Nephron (organoid): ENCODE measurements around the gene MRC2.
A peak's percentile ranks its signal among the peaks of the same experiment; 100 is the strongest.
"Not testable (repeated sequence)": the region's sequence is repeated elsewhere in the genome, so short reads cannot be mapped to it uniquely, and the experiment has no call there.

Experiments
- H3K27ac Mint-ChIP-seq, 3 experiments: 2 replicates each; pipeline ENCODE4 v1.8.0; 2020; ENCODE audit warnings: mixed read lengths in 3 of 3, mild to moderate bottlenecking in 2 of 3, moderate library complexity in 1 of 3
- H3K27me3 Mint-ChIP-seq: 2 replicates; pipeline ENCODE4 v1.8.0; 2021; ENCODE audit warnings: low read depth, mild to moderate bottlenecking, moderate library complexity, mixed read lengths
- H3K36me3 Mint-ChIP-seq: 2 replicates; pipeline ENCODE4 v1.8.0; 2020; ENCODE audit warnings: low read depth, mixed read lengths
- H3K4me1 Mint-ChIP-seq: 2 replicates; pipeline ENCODE4 v1.8.0; 2020; ENCODE audit warnings: mixed read lengths
- H3K4me3 Mint-ChIP-seq, 3 experiments: 2 replicates each; pipeline ENCODE4 v1.8.0; 2020; ENCODE audit warnings: mild to moderate bottlenecking in 3 of 3, mixed read lengths in 3 of 3, moderate library complexity in 2 of 3
- H3K9me3 Mint-ChIP-seq: 2 replicates; pipeline ENCODE4 v1.8.0; 2020; ENCODE audit warnings: mixed read lengths
- CTCF ChIP-seq, 3 experiments: fragments of 200-600 bp; sonication (generic); IDR thresholded peaks; one replicate each; pipeline ENCODE4 v1.5.0; 2021; ENCODE audit warnings: antibody characterized with exemption in 3 of 3; ENCODE audit not compliant: unreplicated experiment in 3 of 3

The MRC2 gene

DNA sequence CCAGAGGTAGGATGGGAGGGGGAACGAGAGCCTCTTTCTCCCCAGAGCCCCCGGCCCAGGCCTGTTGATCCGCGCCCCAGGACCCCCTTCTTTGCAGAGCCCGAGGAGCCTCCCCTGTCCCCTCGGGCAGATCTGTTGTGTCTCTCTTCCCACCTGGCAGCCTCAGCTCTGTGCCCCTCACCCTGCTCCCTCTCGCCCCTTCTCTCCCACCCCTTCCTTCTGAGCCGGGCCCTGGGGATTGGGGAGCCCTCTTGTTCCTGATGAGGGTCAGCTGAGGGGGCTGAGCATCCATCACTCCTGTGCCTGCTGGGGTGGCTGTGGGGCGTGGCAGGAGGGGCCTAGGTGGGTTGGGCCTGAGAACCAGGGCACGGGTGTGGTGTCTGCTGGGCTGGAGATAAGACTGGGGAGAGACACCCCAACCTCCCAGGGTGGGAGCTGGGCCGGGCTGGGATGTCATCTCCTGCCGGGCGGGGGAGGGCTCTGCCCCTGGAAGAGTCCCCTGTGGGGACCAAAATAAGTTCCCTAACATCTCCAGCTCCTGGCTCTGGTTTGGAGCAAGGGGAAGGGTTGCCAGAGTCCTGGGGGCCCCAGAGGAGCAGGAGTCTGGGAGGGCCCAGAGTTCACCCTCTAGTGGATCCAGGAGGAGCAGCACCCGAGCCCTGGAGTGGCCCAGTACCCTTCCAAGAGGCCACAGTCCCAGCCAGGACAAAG, 65.4 kb downstream of the MRC2 start:
- Mint-ChIP-seq H3K9me3 (no peaks in the 10 kb centered on the region), H3K4me3 (no peak overlapping the region), H3K27ac (peak overlapping the region in 1 of 3 experiments; percentile 37), H3K4me1 (peaks cover 16% of the 10 kb centered on the region), H3K27me3 (no peaks in the 10 kb centered on the region), H3K36me3 (peaks cover 11% of the 10 kb centered on the region)
- peak; percentile 22 to 37 (median 31) for TF ChIP-seq CTCF (IDR thresholded peaks at IDR 0.05; ENCODE audit: unreplicated experiment in 3 of 3)

DNA sequence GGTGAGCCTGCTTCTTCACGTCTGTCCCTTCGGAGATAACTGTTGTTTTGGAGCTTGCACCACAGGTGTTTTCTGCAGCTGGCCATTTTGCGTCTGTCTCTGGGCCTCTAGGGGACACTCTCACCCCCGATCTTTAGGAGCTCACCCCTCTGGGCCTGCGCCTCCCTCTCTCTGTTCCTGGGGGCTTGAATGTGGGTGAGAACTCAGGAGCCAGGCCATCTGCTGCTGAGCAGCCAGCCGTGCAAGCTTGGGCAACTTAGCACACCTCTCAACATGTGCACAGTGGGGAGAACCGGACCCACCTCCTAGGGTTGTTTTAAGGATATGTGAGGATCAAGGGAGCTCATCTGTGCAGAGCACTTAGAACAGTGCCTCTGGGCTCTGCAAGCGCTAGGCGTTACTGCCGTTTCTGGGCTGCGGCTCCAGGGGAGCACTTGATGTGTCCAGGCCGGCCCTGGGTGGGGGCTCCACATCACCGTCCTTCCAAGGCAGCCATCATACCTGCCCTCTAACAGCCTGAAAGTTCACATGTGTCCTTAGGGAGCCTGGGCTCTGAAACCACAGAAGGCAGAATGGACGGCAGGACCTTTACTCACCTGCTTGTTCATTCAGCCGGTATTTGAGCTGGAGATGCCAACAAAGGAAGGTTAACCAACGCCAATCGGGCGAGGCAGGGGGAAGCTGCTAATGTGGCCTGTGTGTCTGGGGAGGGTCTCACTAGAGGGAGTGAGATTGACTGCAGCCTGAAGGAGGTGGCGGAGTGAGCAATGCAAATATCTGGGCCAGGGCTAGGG, 66.3 kb downstream of the MRC2 start:
- peaks cover 17% of the 10 kb centered on the region for H3K4me1 Mint-ChIP-seq
- no peak overlapping the region for H3K4me3 Mint-ChIP-seq
- peaks cover 9% of the 10 kb centered on the region for H3K36me3 Mint-ChIP-seq
- no peaks in the 10 kb centered on the region for H3K9me3 Mint-ChIP-seq
- H3K27me3 Mint-ChIP-seq: no peaks in the 10 kb centered on the region
- TF ChIP-seq CTCF (IDR thresholded peaks at IDR 0.05; ENCODE audit: unreplicated experiment in 3 of 3): no peak
- H3K27ac Mint-ChIP-seq: peak overlapping the region; percentile 22 to 85 (median 57)

GRCh38 chr17:62695093-62695738, 67.7 kb downstream of the MRC2 start:
- H3K36me3 Mint-ChIP-seq, H3K27me3 Mint-ChIP-seq, H3K4me3 Mint-ChIP-seq, H3K9me3 Mint-ChIP-seq: not testable (repeated sequence)
- peaks cover 25% of the 10 kb centered on the region for H3K4me1 Mint-ChIP-seq
- H3K27ac Mint-ChIP-seq: peak overlapping the region in 2 of 3 experiments; percentile 22 to 57

DNA sequence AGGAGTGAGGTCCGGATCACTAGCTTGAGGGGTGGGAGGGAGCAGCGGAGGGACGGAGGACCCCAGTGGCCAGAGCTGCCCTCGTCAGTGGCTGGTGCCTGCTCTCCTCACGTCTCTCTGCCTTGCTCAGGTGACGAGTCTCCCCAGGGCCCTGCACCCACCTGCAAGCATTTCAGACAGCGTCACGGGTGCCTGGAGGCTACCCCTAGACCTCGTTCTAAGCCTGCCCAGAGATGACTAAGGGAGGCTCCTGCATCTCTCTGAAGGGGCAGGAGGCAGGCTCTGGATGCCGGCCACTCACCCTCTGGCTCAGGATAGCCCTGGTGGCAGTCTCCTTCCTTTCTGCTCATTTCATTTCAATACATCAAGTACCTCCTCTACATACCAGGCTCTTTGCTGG, 68.8 kb downstream of the MRC2 start:
- Mint-ChIP-seq H3K27me3 (peaks cover 4% of the 10 kb centered on the region), H3K27ac (no peak overlapping the region), H3K4me3 (no peak overlapping the region), H3K4me1 (peaks cover 25% of the 10 kb centered on the region), H3K36me3 (peaks cover 4% of the 10 kb centered on the region), H3K9me3 (no peaks in the 10 kb centered on the region)
- TF ChIP-seq CTCF (IDR thresholded peaks at IDR 0.05; ENCODE audit: unreplicated experiment in 3 of 3): no peak

DNA sequence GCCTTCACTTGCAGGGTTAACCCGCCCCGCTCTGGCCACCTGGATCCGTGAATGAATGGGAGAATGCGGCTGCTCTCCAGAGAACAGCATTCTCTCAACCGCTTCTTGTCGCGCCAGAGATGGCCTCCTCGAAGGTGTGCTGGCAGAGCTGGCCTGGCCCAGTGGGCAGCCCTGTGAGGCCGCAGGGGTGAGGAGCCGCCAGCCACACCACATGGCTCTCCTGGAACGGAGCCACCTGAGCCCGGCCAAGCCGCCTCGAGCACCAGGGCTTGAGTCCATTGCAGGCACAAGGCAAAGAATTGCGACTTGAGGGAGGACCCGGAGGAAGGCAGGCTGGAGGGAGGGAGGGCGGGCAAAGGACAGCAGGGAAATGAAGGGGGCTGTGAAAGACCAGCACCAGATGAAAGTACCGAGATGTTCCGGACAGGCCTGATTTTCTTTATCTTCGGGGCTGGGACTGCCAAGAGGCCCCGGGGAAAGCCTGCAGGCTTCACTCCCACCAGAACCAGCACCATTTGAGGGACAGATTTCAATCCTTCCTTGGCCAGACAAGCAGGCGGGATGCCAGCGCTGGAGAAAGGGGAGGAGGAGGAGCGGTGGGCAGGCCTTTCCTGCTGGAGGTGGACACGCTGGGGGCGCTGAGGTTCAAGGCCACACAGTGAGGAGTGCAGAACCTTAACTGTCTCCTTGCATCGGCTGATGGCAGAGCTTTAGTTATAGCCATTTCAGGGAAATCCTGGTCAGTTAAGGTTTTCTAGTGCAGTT, 69.4 kb downstream of the MRC2 start:
- peaks cover 25% of the 10 kb centered on the region for H3K4me1 Mint-ChIP-seq
- H3K36me3 Mint-ChIP-seq: peaks cover 4% of the 10 kb centered on the region
- no peak for TF ChIP-seq CTCF (IDR thresholded peaks at IDR 0.05; ENCODE audit: unreplicated experiment in 3 of 3)
- no peak overlapping the region for H3K27ac Mint-ChIP-seq
- peaks cover 4% of the 10 kb centered on the region for H3K27me3 Mint-ChIP-seq
- H3K4me3 Mint-ChIP-seq: no peak overlapping the region
- no peaks in the 10 kb centered on the region for H3K9me3 Mint-ChIP-seq

DNA sequence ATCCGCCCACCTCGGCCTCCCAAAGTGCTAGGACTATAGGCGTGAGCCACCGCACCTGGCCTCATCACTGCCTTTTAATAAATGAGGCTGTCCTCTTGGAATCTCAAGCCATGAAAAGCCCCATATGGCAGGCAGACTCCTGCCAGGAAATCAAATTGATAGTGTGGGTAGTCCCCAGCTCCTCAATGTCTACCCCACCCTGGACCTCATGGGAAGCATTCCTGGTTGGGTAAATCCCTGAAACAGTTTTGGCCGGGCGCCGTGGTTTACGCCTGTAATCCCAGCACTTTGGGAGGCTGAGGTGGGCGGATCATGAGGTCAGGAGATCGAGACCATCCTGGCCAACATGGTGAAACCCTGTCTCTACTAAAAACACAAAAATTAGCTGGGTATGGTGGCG, 71.0 kb downstream of the MRC2 start:
- not testable (repeated sequence) for H3K36me3 Mint-ChIP-seq, H3K4me3 Mint-ChIP-seq, H3K27me3 Mint-ChIP-seq, H3K27ac Mint-ChIP-seq, H3K9me3 Mint-ChIP-seq
- peaks cover 22% of the 10 kb centered on the region for H3K4me1 Mint-ChIP-seq
